HEK293 (cell line): ENCODE data around the gene PEPD.
A peak's percentile ranks its signal among the peaks of the same experiment; 100 is the strongest.

Experiments
- EGR2 ChIP-seq: fragments of 450-650 bp; formaldehyde crosslinking; IDR thresholded peaks from 2 replicates; pipeline ENCODE4 v1.5.1; 2016; ENCODE audit warnings: low read depth, missing biosample characterization, missing genetic modification characterization
- ELK4 ChIP-seq: IDR thresholded peaks from 2 replicates; pipeline ENCODE4 v1.6.1; 2011; ENCODE audit warnings: mild to moderate bottlenecking, low read depth, low read length, borderline replicate concordance
- HOXD13 ChIP-seq: sonication (generic); formaldehyde crosslinking; IDR thresholded peaks from 2 replicates; pipeline ENCODE4 v1.8.0; 2022; ENCODE audit warnings: missing genetic modification reagents, borderline replicate concordance
- KLF9 ChIP-seq: fragments of 450-650 bp; formaldehyde crosslinking; IDR thresholded peaks from 2 replicates; pipeline ENCODE4 v1.5.1; 2016; ENCODE audit warnings: missing biosample characterization, missing genetic modification characterization, low read depth
- MEIS1 ChIP-seq: sonication (generic); formaldehyde crosslinking; IDR thresholded peaks from 2 replicates; pipeline ENCODE4 v1.8.1; 2022; ENCODE audit warnings: missing genetic modification reagents, mild to moderate bottlenecking, borderline replicate concordance
- REPIN1 ChIP-seq: fragments of 450-650 bp; formaldehyde crosslinking; IDR thresholded peaks from 2 replicates; pipeline ENCODE4 v1.5.1; 2017; ENCODE audit warnings: missing biosample characterization, missing genetic modification characterization, low read depth
- SCRT1 ChIP-seq: fragments of 450-650 bp; formaldehyde crosslinking; IDR thresholded peaks from 2 replicates; pipeline ENCODE4 v1.5.1; 2016; ENCODE audit warnings: missing biosample characterization, missing genetic modification characterization, borderline replicate concordance
- SETDB1 ChIP-seq: IDR thresholded peaks from one replicate; pipeline ENCODE4 v1.6.1; 2017; ENCODE audit warnings: mild to moderate bottlenecking, low read length, moderate library complexity, mixed read lengths; ENCODE audit not compliant: insufficient read length
- ZBTB17 ChIP-seq: fragments of 450-650 bp; formaldehyde crosslinking; IDR thresholded peaks from 2 replicates; pipeline ENCODE4 v1.5.1; 2016; ENCODE audit warnings: missing biosample characterization, missing genetic modification characterization
- ZBTB20 ChIP-seq: fragments of 450-650 bp; formaldehyde crosslinking; IDR thresholded peaks from 2 replicates; pipeline ENCODE4 v1.5.1; 2016; ENCODE audit warnings: missing biosample characterization, missing genetic modification characterization
- ZBTB48 ChIP-seq: fragments of 450-650 bp; formaldehyde crosslinking; IDR thresholded peaks from 2 replicates; pipeline ENCODE4 v1.5.1; 2016; ENCODE audit warnings: missing biosample characterization, missing genetic modification characterization
- ZBTB8A ChIP-seq: fragments of 450-650 bp; formaldehyde crosslinking; IDR thresholded peaks from 2 replicates; pipeline ENCODE4 v1.5.1; 2016; ENCODE audit warnings: missing biosample characterization, missing genetic modification characterization
- ZFP69B ChIP-seq: fragments of 450-650 bp; formaldehyde crosslinking; IDR thresholded peaks from 2 replicates; pipeline ENCODE4 v1.5.1; 2016; ENCODE audit warnings: missing biosample characterization, missing genetic modification characterization
- ZIC2 ChIP-seq: fragments of 450-650 bp; formaldehyde crosslinking; IDR thresholded peaks from 2 replicates; pipeline ENCODE4 v1.5.1; 2016; ENCODE audit warnings: missing biosample characterization, missing genetic modification characterization
- ZNF2 ChIP-seq: fragments of 450-650 bp; formaldehyde crosslinking; IDR thresholded peaks from 2 replicates; pipeline ENCODE4 v1.5.1; 2016; ENCODE audit warnings: missing biosample characterization, missing genetic modification characterization
- ZNF211 ChIP-seq: fragments of 450-650 bp; formaldehyde crosslinking; IDR thresholded peaks from 2 replicates; pipeline ENCODE4 v1.5.1; 2016; ENCODE audit warnings: low read depth, missing biosample characterization, missing genetic modification characterization
- ZNF221 ChIP-seq: fragments of 450-650 bp; formaldehyde crosslinking; IDR thresholded peaks from 2 replicates; pipeline ENCODE4 v1.5.1; 2017; ENCODE audit warnings: missing biosample characterization, missing genetic modification characterization, borderline replicate concordance
- ZNF37A ChIP-seq: fragments of 450-650 bp; IDR thresholded peaks from 2 replicates; pipeline ENCODE4 v1.5.1; 2018; ENCODE audit warnings: missing biosample characterization, missing genetic modification characterization
- ZNF404 ChIP-seq: fragments of 450-650 bp; formaldehyde crosslinking; IDR thresholded peaks from 2 replicates; pipeline ENCODE4 v1.5.1; 2017; ENCODE audit warnings: missing biosample characterization, missing genetic modification characterization
- ZNF473 ChIP-seq: fragments of 450-650 bp; formaldehyde crosslinking; IDR thresholded peaks from 2 replicates; pipeline ENCODE4 v1.5.1; 2017; ENCODE audit warnings: missing biosample characterization, missing genetic modification characterization
- ZNF48 ChIP-seq: fragments of 450-650 bp; formaldehyde crosslinking; IDR thresholded peaks from 2 replicates; pipeline ENCODE4 v1.5.1; 2016; ENCODE audit warnings: missing biosample characterization, missing genetic modification characterization
- ZNF610 ChIP-seq: fragments of 450-650 bp; formaldehyde crosslinking; IDR thresholded peaks from 2 replicates; pipeline ENCODE4 v1.5.1; 2016; ENCODE audit warnings: missing biosample characterization, missing genetic modification characterization, borderline replicate concordance
- ZNF621 ChIP-seq: fragments of 450-650 bp; formaldehyde crosslinking; IDR thresholded peaks from 2 replicates; pipeline ENCODE4 v1.5.1; 2017; ENCODE audit warnings: missing biosample characterization, missing genetic modification characterization
- ZNF658 ChIP-seq: fragments of 450-650 bp; formaldehyde crosslinking; IDR thresholded peaks from 2 replicates; pipeline ENCODE4; 2016; ENCODE audit warnings: missing biosample characterization, missing genetic modification characterization
- ZNF660 ChIP-seq: fragments of 450-650 bp; IDR thresholded peaks from 2 replicates; pipeline ENCODE4 v1.5.1; 2018; ENCODE audit warnings: missing biosample characterization, mild to moderate bottlenecking, missing genetic modification characterization
- ZNF704 ChIP-seq: fragments of 450-650 bp; formaldehyde crosslinking; IDR thresholded peaks from 2 replicates; pipeline ENCODE4 v1.5.1; 2016; ENCODE audit warnings: missing biosample characterization, missing genetic modification characterization
- ZNF830 ChIP-seq: fragments of 450-650 bp; IDR thresholded peaks from 2 replicates; pipeline ENCODE4 v1.5.0; 2018; ENCODE audit warnings: missing biosample characterization, missing genetic modification characterization, low read depth, mild to moderate bottlenecking, moderate library complexity
- TF ChIP-seq, protein P1 (sequence below): fragments of 450-650 bp; formaldehyde crosslinking; conservative IDR thresholded peaks from 2 replicates; pipeline ENCODE4 v1.5.1; 2016; ENCODE audit warnings: low read depth, missing biosample characterization, missing genetic modification characterization
- TF ChIP-seq, protein P2 (sequence below): fragments of 450-650 bp; formaldehyde crosslinking; IDR thresholded peaks from 2 replicates; pipeline ENCODE4 v1.5.1; 2017; ENCODE audit warnings: missing biosample characterization, missing genetic modification characterization
- TF ChIP-seq, protein P3 (sequence below): fragments of 450-650 bp; formaldehyde crosslinking; IDR thresholded peaks from 2 replicates; pipeline ENCODE4 v1.5.1; 2016; ENCODE audit warnings: missing biosample characterization, missing genetic modification characterization, low read depth

Gene PEPD

DNA sequence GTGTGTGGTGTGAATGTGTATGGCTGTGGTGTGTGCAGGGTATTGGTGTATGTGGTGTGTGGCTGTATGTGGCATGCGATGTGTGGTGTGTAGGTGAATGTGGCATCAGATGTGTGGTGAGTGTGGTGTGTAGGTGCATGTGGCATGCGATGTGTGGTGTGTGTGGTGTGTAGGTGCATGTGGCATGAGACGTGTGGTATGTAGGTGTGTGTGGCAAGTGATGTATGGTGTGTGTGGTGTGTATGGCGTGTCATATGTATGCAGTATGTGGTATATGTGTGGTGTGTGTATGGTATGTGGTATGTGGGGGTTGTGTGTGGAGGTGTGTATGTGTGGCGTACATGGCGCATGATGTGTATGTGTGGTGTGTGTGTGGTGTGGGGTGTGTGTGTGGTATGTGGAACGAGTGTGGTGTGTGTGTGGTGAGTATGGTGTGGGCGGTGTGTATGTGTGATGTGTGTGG lies 63.4 kb downstream of the PEPD start (continued):
- TF ChIP-seq, protein P1, sequence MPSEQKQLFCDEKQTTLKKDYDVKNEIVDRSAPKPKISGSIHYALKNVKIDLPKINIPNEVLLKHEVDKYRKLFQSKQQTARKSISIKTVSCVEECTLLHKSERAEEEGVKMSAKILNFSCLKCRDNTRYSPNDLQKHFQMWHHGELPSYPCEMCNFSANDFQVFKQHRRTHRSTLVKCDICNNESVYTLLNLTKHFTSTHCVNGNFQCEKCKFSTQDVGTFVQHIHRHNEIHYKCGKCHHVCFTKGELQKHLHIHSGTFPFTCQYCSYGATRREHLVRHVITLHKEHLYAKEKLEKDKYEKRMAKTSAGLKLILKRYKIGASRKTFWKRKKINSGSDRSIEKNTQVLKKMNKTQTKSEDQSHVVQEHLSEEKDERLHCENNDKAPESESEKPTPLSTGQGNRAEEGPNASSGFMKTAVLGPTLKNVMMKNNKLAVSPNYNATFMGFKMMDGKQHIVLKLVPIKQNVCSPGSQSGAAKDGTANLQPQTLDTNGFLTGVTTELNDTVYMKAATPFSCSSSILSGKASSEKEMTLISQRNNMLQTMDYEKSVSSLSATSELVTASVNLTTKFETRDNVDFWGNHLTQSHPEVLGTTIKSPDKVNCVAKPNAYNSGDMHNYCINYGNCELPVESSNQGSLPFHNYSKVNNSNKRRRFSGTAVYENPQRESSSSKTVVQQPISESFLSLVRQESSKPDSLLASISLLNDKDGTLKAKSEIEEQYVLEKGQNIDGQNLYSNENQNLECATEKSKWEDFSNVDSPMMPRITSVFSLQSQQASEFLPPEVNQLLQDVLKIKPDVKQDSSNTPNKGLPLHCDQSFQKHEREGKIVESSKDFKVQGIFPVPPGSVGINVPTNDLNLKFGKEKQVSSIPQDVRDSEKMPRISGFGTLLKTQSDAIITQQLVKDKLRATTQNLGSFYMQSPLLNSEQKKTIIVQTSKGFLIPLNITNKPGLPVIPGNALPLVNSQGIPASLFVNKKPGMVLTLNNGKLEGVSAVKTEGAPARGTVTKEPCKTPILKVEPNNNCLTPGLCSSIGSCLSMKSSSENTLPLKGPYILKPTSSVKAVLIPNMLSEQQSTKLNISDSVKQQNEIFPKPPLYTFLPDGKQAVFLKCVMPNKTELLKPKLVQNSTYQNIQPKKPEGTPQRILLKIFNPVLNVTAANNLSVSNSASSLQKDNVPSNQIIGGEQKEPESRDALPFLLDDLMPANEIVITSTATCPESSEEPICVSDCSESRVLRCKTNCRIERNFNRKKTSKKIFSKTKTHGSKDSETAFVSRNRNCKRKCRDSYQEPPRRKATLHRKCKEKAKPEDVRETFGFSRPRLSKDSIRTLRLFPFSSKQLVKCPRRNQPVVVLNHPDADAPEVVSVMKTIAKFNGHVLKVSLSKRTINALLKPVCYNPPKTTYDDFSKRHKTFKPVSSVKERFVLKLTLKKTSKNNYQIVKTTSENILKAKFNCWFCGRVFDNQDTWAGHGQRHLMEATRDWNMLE (tag by site-specific recombination) = no peak
- TF ChIP-seq ZBTB20 (tag by site-specific recombination) (peak; percentile 50; the same call in 1 of the 2 replicates), ZNF2 (tag by site-specific recombination) (no peak), EGR2 (peak; percentile 76), ZNF473 (tag by site-specific recombination) (peak; percentile 89; the same call in 1 of the 2 replicates), ELK4 (no peak), ZNF658 (tag by site-specific recombination) (no peak; the same call in none of the 2 replicates), ZNF221 (tag by site-specific recombination) (no peak), ZNF704 (peak; percentile 66; the same call in 1 of the 2 replicates), ZBTB48 (tag by site-specific recombination) (peak; percentile 68; the same call in 1 of the 2 replicates), ZNF404 (no peak), ZNF660 (no peak), ZIC2 (0 out of 2 replicates have a peak, but pooled peaks have one; percentile 10), ZNF621 (tag by site-specific recombination) (no peak; the same call in 1 of the 2 replicates), REPIN1 (tag by site-specific recombination) (no peak), SCRT1 (tag by site-specific recombination) (no peak; the same call in 1 of the 2 replicates), HOXD13 (CRISPR knock-in tag) (no peak), ZNF48 (tag by site-specific recombination) (no peak), SETDB1 (no peak), ZNF610 (no peak), ZBTB17 (tag by site-specific recombination) (no peak), ZNF37A (tag by site-specific recombination) (no peak), KLF9 (tag by site-specific recombination) (no peak), MEIS1 (no peak), ZNF830 (tag by site-specific recombination) (no peak), ZFP69B (no peak), ZBTB8A (no peak), ZNF211 (tag by site-specific recombination) (no peak; the same call in 1 of the 2 replicates)
- TF ChIP-seq, protein P2, sequence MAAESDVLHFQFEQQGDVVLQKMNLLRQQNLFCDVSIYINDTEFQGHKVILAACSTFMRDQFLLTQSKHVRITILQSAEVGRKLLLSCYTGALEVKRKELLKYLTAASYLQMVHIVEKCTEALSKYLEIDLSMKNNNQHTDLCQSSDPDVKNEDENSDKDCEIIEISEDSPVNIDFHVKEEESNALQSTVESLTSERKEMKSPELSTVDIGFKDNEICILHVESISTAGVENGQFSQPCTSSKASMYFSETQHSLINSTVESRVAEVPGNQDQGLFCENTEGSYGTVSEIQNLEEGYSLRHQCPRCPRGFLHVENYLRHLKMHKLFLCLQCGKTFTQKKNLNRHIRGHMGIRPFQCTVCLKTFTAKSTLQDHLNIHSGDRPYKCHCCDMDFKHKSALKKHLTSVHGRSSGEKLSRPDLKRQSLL (tag by site-specific recombination) = no peak; the same call in 1 of the 2 replicates
- TF ChIP-seq, protein P3, sequence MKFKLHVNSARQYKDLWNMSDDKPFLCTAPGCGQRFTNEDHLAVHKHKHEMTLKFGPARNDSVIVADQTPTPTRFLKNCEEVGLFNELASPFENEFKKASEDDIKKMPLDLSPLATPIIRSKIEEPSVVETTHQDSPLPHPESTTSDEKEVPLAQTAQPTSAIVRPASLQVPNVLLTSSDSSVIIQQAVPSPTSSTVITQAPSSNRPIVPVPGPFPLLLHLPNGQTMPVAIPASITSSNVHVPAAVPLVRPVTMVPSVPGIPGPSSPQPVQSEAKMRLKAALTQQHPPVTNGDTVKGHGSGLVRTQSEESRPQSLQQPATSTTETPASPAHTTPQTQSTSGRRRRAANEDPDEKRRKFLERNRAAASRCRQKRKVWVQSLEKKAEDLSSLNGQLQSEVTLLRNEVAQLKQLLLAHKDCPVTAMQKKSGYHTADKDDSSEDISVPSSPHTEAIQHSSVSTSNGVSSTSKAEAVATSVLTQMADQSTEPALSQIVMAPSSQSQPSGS (tag by site-specific recombination) = no peak
